Heart left ventricle (tissue), 16 donors: ENCODE measurements around the gene KCNAB1. TPM values are rescaled to one million over a fixed set of nuclear protein-coding genes. Genes with fewer than 3 reads are reported as not detected.
A peak's percentile ranks its signal among the peaks of the same experiment; 100 is the strongest.

Source experiments
- ATAC-seq, 4 donors: fragments of 200-7000 bp; cut with Tn5 transposase; one replicate each; pipeline ENCODE4 v1.9.1; 2020 to 2022; ENCODE audit warnings: moderate library complexity in 4 of 4, mild to moderate bottlenecking in 3 of 4, moderate number of reproducible peaks in 1 of 4
- DNase-seq, 5 donors: peaks; one replicate each; pipeline ENCODE4 v3.0.0-alpha.2; 2020
- H3K27ac ChIP-seq, 12 donors: fragments of 200-600 bp; sonication (generic) in 4 of 12; one replicate each; pipeline versions ENCODE4 v1.5.0 to v1.8.0; 2016 to 2022; ENCODE audit warnings: mild to moderate bottlenecking in 2 of 12
- H3K27me3 ChIP-seq, 9 donors: fragments of 200-600 bp; sonication (generic) in 2 of 9; one replicate each; pipeline versions ENCODE4 v1.5.1 to v1.8.0; 2016 to 2022; ENCODE audit warnings: mild to moderate bottlenecking in 3 of 9
- H3K36me3 ChIP-seq, 9 donors: fragments of 200-600 bp; sonication (generic) in 2 of 9; one replicate each; pipeline versions ENCODE4 v1.5.0 to v1.8.0; 2018 to 2022; ENCODE audit warnings: mild to moderate bottlenecking in 2 of 9
- H3K4me1 ChIP-seq, 12 donors: fragments of 200-600 bp; sonication (generic) in 4 of 12; one replicate each; pipeline versions ENCODE4 v1.5.0 to v1.8.0; 2016 to 2022; ENCODE audit warnings: mild to moderate bottlenecking in 3 of 12
- H3K4me3 ChIP-seq, 12 donors: fragments of 200-600 bp; sonication (generic) in 4 of 12; one replicate each; pipeline versions ENCODE4 v1.5.0 to v1.8.0; 2017 to 2022; ENCODE audit warnings: mild to moderate bottlenecking in 9 of 12, moderate library complexity in 4 of 12
- H3K9me3 ChIP-seq, 12 donors: fragments of 200-600 bp; sonication (generic) in 4 of 12; one replicate each; pipeline versions ENCODE4 v1.5.0 to v1.8.0; 2016 to 2022; ENCODE audit warnings: mild to moderate bottlenecking in 1 of 12
- POLR2A ChIP-seq, 2 donors: fragments of 450-650 bp; IDR thresholded peaks; one replicate each; pipeline ENCODE4 v1.6.1; 2017; ENCODE audit warnings: antibody characterized with exemption in 2 of 2, mild to moderate bottlenecking in 2 of 2, moderate library complexity in 2 of 2
- WGBS, 4 donors: extraction: QIAGEN DNeasy Blood & Tissue Kit in 2 of 4; methylation state at CpG; one replicate each; pipeline versions ENCODE4 v1.1.5 to v1.1.7; 2013 to 2018; 5-methylcytosine and 5-hydroxymethylcytosine counted together
- intact Hi-C, 10 donors: fragments of 100-400 bp; cut with DNase I; formaldehyde crosslinking; loops; one replicate each; pipeline versions ENCODE4 v1.11.1 to v1.14.2; 2022
- polyA plus RNA-seq, 2 donors: library from polyadenylated mRNA; stranded (reverse); fragments of 200-250 nt; gene quantifications; one replicate each; pipeline ENCODE4 v1.2.3, GENCODE V29; 2013
- total RNA-seq, 9 donors: library from RNA; depleted of rRNA in 2 of 9; stranded (reverse); fragments of >200 nt in 2 of 9; fragmentation: NEBNext Ultra II Directional in 3 of 9; extraction: Animal tissue kit (Norgen Biotek cat#: 25700) in 3 of 9; gene quantifications; one replicate each; pipeline versions ENCODE4 v1.1.0 to v1.2.4, GENCODE V29; 2016 to 2023
- TF ChIP-seq, protein P1 (sequence below), 12 donors: fragments of 200-600 bp; sonication (generic) in 4 of 12; IDR thresholded peaks; one replicate each; pipeline versions ENCODE4 v1.5.0 to v1.8.0; 2018 to 2022; ENCODE audit warnings: antibody characterized with exemption in 12 of 12, mild to moderate bottlenecking in 5 of 12
- donor health status: ischemic (EF 13 %, LVEDD 7.1; RV severe dilation, severe dysfunction).
- donor health status: healthy with polysubstance abuse.
- donor health status: DM: no; HTN: yes; CAD: no.
- donor health status: DM: no; HTN: no; CAD: no.
- donor health status: ischemic (EF 25% LVEDD 6.9; RV normal size, moderate dysfunction).
- donor health status: ischemic (EF 25% LVEDD 5.7; RV mildly dilated, moderate dysfunction).
- donor health status: healthy.
- donor health status: DM: yes; HTN: yes; CAD: no.
- donor health status: ischemic (EF 35%, LVEDD 5.7; RV mildly dilated, moderate dysfunction).
- donor health status: nonischemic (EF 11% LVEDD 7.7; RV severe dilation, severe dysfunction).
- donor health status: DM: yes; HTN: yes; CAD: no.
- donor health status: PGD.
- donor health status: ischemic (EF 29% LVEDD 5.4; RV normal size, mild dysfunction).
- donor health status: nonischemic (EF 23%, LVEDD 6.1; RV moderate dilation, normal function).

KCNAB1 gene
- total and polyA plus RNA-seq, 11 donors: 1.1 to 3.5 (median 2.3) TPM

DNA sequence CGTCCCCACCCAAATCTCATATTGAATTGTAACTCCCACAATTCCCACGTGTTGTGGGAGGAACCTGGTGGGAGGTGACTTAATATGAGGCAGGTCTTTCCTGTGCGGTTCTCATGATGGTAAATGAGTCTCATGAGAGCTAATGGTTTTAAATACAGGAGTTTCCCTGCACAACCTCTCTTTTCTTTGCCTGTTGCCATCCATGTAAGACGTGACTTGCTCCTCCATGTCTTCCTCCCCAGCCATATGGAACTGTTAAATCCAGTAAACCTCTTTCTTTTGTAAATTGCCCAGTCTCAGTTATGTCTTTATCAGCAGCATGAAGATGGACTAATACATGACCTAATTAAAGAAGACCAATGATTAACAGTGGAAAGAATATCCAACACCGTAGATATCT, 377.9 kb downstream of the KCNAB1 start:
- peaks cover 0 to 7% (median 0%) of the 10 kb centered on the region in 12 donors for H3K4me1 ChIP-seq
- intact Hi-C loops: no loop called here
- no peak overlapping the region for H3K27ac ChIP-seq
- no peak for TF ChIP-seq POLR2A (IDR thresholded peaks at IDR 0.05)
- TF ChIP-seq, protein P1, sequence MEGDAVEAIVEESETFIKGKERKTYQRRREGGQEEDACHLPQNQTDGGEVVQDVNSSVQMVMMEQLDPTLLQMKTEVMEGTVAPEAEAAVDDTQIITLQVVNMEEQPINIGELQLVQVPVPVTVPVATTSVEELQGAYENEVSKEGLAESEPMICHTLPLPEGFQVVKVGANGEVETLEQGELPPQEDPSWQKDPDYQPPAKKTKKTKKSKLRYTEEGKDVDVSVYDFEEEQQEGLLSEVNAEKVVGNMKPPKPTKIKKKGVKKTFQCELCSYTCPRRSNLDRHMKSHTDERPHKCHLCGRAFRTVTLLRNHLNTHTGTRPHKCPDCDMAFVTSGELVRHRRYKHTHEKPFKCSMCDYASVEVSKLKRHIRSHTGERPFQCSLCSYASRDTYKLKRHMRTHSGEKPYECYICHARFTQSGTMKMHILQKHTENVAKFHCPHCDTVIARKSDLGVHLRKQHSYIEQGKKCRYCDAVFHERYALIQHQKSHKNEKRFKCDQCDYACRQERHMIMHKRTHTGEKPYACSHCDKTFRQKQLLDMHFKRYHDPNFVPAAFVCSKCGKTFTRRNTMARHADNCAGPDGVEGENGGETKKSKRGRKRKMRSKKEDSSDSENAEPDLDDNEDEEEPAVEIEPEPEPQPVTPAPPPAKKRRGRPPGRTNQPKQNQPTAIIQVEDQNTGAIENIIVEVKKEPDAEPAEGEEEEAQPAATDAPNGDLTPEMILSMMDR (IDR thresholded peaks at IDR 0.05): no peak
- ATAC-seq: no peak
- no peaks in the 10 kb centered on the region for H3K36me3 ChIP-seq
- H3K9me3 ChIP-seq: peaks cover 0 to 6% (median 0%) of the 10 kb centered on the region in 12 donors
- no peaks in the 10 kb centered on the region for H3K27me3 ChIP-seq
- 83 to 88% (median 86%) methylated on average over 5 of the region's 5 CpGs for WGBS, 4 donors
- H3K4me3 ChIP-seq: no peak overlapping the region
- DNase-seq: no peak

DNA sequence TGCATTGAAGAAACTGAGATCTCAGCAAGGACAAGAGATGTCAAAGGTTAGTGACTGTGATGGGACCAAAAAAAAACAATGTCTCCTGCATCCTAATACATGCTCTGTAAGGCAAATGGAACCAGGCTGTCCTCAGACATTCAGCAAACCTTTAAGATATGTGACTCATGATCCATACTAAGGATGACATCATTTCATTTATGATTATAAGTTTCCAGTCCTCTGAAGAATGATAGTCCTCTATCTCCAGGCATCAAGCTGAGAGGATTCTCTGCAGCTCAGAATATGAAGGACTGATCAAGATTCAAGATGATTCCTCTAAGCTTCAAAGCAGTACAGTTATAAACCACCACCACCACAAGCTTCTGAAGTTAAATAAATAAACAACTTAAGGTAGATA, 386.9 kb downstream of the KCNAB1 start:
- Histone ChIP-seq H3K9me3 (peaks cover 0 to 10% (median 0%) of the 10 kb centered on the region in 12 donors), H3K27ac (no peak overlapping the region), H3K27me3 (no peaks in the 10 kb centered on the region), H3K36me3 (no peaks in the 10 kb centered on the region), H3K4me3 (no peak overlapping the region), H3K4me1 (no peaks in the 10 kb centered on the region)
- no peak for TF ChIP-seq POLR2A (IDR thresholded peaks at IDR 0.05)
- TF ChIP-seq, protein P1 (IDR thresholded peaks at IDR 0.05): no peak
- intact Hi-C loops: loop anchor here in 5 of 10 donors (5.0 kb wide), 3 partner anchors 335 to 465 kb away; no protein-coding TSS in a partner anchor
- DNase-seq (no peak), ATAC-seq (no peak)

DNA sequence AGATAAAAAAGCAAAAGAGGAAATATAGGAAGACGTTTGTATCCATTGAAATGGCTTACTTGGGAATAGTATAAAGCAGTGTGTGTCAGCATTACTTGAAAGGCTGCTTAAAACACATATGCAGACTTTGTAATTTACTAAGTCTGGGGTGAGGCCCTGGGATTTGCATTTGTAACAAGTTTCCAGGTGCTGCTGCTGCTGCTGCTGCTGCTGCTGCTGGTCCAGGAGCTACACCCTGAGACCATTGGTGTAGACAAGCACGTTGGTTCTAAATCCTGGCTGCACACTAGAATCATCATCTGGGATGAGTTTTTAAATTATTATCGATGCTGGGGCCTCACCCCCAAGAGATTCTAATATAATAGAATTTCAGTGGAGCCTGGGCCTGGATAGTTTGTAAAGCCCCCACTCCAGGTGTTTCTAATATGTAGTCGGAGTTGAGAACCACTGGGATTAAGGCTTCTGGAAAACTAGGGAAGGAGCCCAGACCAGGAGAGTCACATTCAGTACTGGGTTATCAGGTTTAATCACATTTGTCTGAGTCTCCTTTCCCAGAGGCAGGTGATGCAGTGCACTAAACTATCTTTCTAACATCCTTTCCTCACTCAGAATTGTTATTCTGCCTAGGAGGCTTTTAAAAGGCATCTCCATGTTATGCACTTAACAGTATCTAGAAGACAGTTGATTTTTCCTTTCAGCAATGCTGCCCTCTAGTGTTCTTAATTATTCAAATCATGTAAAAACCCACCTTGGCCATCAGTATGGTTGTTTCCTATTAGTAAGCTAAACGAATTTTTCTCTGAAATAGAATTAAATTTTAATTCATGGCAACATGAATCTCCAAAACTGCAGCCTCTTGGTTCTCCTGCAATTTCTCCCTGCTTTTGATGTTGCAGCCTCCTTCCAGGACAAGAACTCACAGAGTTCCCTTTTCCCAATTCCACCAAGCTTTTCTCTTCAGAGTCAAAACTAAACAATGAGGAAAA, 389.1 kb downstream of the KCNAB1 start:
- Histone ChIP-seq H3K27me3 (no peaks in the 10 kb centered on the region), H3K27ac (no peak overlapping the region), H3K9me3 (peaks cover 0 to 5% (median 0%) of the 10 kb centered on the region in 12 donors), H3K4me3 (no peak overlapping the region), H3K4me1 (no peaks in the 10 kb centered on the region), H3K36me3 (no peaks in the 10 kb centered on the region)
- TF ChIP-seq, protein P1 (IDR thresholded peaks at IDR 0.05): peak; percentile 61 to 78 (median 68)
- TF ChIP-seq POLR2A (IDR thresholded peaks at IDR 0.05): no peak
- ATAC-seq (peak in 3 of 4 donors; percentile 56 to 75 (median 66)), DNase-seq (no peak)
- WGBS, 4 donors: 51 to 63% (median 57%) methylated on average over 5 of the region's 5 CpGs
- intact Hi-C loops: loop anchor here (1.0 to 10.0 kb wide), 7 partner anchors 337 to 467 kb away; no protein-coding TSS in a partner anchor

DNA sequence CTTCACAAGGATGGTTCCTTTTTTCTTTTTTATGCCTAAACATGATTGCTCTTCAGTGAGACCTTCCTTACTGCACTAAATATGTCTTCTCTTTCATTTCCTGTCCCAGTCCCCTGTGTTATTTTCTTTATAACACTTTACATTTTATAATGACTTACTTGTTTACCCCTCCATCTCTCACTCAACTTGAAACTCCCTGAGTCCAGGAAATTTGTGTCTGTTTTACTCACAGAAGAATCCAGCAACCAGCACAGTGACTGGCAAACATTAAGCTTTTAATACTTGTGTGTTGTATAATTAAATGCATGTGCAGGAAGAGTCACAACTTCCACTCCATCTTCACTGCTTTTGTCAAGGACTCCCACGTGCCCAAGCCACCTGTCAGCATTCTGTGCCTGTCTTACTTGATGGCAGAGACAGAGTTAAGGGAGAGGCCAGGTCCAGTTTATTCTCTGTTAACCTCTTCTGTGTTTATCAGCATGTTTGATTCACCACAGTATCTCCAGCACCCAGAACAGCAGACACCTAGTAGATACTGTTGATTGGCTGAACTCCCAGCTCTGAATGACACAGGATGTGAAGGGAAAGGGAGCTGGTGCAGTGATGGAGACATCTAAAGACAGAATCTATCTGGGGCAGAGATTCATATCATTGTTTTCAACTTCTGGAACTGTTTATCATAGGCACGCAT, 391.8 kb downstream of the KCNAB1 start:
- Histone ChIP-seq H3K4me1 (peaks cover 0 to 15% (median 2%) of the 10 kb centered on the region in 12 donors), H3K9me3 (no peaks in the 10 kb centered on the region), H3K27me3 (no peaks in the 10 kb centered on the region), H3K36me3 (no peaks in the 10 kb centered on the region), H3K4me3 (no peak overlapping the region), H3K27ac (no peak overlapping the region)
- TF ChIP-seq, protein P1 (IDR thresholded peaks at IDR 0.05): no peak
- TF ChIP-seq POLR2A (IDR thresholded peaks at IDR 0.05): no peak
- intact Hi-C loops: loop anchor here in 6 of 10 donors (2.0 to 10.0 kb wide), 3 partner anchors 131 to 467 kb away; no protein-coding TSS in a partner anchor
- DNase-seq: no peak
- WGBS, 4 donors: 65 to 75% (median 66%) methylated on average over 2 of the region's 2 CpGs
- no peak for ATAC-seq
